GM18861 (cell line): ENCODE measurements around the gene GGT7.
A peak's percentile ranks its signal among the peaks of the same experiment; 100 is the strongest.
"Not testable (repeated sequence)": the region's sequence is repeated elsewhere in the genome, so short reads cannot be mapped to it uniquely, and the experiment has no call there.

ENCODE experiments used
- ATAC-seq: cut with Tn5 transposase; IDR thresholded peaks from one replicate; pipeline ENCODE4 v1.9.1; 2021; ENCODE audit not compliant: unreplicated experiment

The GGT7 gene

DNA sequence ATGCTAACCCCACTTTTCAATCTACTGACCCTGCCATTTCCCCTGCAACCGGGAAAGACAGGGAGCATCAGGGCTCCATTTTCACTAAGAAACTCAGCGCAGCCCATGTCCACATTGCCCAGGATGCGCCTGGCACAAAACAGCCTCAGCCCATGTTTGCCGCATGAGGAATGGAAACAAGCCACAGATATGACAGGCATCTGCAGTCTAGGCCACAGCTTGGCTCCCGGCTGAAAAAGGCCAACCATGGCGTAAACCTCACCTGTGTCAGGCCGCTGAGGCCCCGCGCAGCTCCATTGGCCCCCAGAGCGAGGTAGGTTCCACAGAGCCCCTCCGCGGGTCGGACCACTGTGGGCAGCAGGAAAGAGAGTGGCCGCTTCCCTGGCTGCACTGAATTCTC lies 21.7 kb downstream of the GGT7 start:
- ATAC-seq: no peak

GRCh38 chr20:34849778-34850177 lies 22.9 kb downstream of the GGT7 start:
- no peak for ATAC-seq

DNA sequence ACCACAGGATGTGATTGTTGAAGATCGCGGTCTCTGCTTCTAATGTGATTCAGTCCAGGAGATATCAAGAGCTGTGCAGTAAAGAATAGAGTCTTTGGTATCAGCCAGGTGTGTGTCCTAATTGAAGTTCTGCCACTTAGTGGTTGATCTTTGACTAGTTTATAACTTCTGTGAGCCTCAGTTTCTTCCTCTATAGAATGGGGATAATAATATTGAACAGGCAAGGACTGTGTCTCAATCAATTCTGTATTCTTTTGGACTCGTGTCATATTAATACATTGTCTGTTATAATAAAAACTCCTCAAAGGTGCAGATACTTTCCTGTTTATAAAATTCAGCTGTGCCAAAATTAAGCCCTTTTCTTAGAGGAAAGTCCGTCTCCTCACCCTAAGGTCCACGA lies 24.1 kb downstream of the GGT7 start:
- ATAC-seq: no peak

DNA sequence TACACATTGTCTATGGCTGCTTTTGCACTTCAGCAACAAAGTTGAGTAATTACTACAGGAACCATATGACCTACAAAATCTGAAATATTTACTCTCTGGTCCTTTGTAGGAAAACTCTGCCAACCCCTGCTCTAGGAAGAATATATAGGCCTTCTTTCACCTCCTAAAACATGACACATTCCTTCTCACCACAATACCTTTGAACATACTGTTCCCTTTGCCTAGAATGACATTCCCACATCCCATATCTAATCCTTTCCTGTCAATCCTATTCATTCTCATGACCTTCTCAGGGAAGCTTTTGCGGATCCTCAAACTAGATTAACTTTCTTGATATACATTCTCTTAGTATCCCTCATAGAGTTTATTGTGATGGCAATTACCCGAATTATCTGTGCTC lies 29.2 kb downstream of the GGT7 start:
- no peak for ATAC-seq

DNA sequence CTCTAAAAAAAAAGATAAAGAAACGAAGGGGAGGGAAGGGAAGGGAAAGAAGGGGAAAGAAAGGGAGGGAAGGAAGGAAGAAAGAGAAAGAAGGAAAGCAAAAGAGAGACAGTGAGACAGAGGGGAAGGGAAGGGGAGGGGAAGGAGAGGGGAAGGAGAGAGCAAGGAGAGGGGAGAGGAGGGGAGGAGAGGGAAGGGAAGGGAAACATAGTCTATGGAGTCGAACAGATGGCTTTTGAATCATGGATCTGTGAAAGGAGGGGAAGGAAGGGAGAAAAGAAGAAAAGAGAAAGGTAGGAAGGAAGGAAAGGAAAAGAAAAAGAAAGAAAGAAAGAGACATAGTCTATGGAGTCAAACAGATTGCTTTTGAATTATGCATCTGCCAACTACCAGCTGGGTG lies 30.5 kb downstream of the GGT7 start:
- no peak for ATAC-seq

DNA sequence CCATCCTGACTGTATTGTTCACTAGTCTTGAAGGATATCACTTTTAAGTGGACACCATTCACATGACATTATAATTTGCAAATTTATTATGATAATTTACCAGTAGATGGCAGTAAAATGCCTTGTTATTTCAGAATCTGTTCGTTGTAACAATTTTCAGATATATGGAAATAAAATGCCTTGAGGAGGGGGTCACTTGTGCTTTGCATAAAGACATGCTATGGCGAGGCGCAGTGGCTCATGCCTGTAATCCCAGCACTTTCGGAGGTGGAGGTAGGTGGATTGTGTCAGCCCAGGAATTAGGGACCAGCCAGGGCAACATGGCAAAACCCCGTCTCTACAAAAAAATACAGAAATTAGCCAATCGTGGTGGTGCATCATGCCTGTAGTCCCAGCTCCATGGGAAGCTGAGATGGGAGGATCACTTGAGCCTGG lies 38.2 kb downstream of the GGT7 start:
- ATAC-seq: no peak

GRCh38 chr20:34831936-34832335 lies 40.7 kb downstream of the GGT7 start:
- no peak for ATAC-seq

DNA sequence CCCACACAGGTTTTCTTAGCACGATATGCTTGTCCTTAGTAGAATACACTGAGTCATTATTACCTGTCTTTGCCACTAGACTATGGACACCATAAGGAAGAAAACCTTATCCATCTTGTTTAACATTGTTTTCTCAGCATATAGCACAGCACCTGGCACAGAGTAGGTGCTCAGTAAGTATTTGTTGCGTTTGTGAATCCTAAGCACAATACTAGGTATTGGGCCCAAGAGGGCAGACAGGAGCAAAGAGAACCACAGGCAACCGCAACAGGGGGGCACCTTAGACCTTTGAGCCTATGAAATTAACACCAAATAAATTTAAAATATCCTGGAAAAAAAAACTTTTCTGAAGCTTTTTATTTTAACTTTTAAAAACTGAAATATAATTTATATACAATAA lies 43.5 kb downstream of the GGT7 start:
- no peak for ATAC-seq

DNA sequence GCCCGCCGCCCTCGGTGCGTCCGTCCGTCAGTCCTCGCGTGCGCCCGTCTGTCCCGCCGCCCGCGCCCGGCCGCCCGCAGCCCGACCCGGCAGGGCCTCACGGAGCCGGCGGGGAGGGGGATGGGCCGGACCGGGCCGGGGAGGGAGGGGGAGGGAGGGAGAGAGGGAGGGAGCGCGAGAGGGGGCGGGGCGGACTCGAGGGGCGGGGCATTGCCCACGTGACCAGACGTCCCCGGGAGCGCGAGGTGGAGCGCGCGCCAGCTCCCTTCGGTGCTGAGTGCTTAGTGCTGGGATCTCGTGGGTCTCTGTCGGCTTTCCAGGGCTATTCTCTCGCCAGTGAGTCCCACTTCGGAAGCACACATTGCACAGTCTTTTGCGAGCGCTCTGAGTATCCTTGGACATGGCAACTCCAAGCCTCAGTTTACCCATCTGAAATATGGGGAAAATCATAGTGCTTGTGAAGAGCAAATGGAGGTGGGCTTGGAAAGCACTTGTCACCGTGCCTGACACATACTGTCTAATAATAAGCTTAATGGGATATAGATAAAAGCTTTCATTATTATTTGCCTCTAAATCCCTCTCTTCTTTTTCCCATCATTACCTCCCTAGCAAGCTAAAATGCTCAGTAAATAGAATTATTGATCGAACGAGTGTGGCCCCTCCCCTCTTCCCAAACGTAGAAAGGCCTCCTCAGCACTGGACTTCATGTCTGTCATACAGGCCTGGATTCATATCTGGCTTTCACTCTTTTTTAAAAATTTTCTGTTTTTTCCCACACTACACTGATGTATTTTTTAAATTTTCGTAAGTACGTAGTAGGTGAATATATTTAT lies 46.9 kb downstream of the GGT7 start, which contains the start of gene NCOA6:
Gene NCOA6 (minus strand): TSS at position 122 of the 833 bp plus-strand sequence. CDS start 43,296 bp downstream, outside the sequence.
- ATAC-seq: peak; percentile 27

DNA sequence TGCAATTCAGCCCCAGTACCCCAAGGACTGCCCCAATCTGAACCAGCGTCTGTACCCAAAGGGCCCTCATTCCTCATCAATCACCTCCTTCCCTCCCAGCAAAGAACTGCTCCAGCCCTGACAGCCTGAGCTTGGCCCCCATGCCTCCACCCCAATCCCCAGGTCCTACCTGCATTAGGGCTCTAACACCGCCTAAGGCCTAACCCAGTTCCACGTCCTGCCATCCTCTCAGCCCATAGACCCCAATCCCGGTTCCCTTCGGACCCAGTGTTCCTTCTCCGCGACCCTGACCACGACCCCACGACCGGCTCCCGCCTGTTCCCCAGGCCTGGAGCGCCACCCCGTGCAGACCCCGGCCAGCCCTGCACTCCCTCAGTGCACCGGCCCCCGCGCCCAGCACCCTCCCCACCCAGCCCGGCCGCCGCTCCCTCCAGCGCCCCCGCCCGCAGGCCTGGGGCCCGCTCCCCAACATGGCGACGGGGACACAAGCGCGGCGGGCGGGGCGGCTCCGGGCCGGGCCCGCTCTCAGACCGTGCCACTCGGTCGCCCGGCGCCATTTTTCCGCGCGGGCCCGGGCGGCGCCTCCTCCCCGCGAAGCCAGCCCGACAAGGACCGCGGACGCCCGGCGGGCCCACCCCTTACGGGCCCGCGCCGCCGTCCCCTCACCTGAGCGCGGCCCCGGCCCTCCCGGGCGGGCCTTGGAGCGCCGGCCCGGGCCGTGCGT lies 47.7 kb downstream of the GGT7 start:
- ATAC-seq: peak; percentile 41

DNA sequence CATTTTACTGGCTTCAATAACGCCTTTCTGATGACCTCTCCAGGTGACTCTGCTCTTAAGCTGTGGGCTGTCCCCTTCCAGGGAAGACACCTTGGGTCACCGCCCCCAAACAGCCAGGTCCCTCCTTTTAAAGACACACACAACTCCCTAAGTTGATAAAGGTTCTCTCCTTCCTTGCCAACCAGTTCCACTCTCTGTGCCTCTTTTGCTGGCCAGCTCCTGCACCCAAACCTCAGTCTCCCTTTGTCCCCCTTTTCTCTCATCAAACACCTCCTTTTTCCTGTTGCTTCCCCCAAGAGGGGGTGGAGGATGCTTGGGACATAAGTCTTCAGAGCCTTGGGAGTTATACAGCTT lies 48.2 kb downstream of the GGT7 start:
- peak; percentile 58 for ATAC-seq

DNA sequence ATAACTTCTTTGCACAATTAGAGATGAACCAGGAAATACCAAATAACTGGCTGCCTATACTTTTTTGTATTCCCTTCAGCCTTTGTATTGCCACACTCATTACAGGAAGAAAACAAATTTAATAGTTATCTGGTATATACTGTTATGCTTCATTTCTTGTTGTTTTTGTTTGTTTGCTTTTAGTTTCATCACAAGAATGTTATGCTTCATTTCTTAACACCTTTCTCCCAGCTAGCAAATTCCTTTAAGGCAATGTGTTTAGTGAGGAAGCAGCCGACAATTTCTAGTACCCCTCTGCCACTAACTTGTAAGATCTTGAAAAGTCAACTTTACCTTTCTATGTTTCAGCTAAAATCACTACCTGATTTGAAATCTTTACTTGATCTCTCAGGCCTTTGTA lies 48.6 kb downstream of the GGT7 start:
- ATAC-seq: no peak

DNA sequence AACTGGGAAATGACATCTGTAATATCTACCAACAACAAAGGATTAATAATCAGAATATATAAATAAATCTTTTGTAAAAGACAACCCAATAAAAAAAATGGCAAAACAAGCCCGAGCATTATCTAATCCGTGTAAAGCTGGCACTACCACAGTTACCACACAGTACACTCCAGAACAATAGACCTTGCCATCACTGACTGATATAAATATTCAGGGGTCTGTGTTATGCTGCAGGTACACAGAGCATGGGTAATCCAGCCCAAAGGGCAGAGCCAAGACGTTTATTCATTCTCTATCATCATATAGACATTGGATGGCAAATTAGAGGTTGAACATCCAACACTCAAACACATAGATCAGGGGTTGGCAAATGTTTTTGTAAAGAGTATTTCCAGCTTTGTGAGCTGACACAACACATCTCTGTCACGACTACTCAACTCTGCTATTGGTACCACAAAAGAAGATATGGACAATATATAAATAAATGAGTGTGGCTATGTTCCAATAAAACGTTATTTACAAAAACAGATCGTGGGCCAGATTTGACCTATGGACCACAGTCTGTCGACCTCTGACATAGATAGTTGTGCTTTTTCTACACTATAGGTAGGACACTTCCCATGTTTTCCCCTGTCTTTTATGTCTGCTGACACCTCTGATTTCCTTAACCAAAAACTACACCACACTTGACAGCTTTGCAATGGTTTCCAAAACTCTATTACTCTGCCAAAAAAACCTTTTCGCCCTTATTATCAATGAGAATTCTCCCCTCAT lies 51.7 kb downstream of the GGT7 start:
- no peak for ATAC-seq

GRCh38 chr20:34817801-34818200 lies 54.9 kb downstream of the GGT7 start:
- ATAC-seq: no peak

DNA sequence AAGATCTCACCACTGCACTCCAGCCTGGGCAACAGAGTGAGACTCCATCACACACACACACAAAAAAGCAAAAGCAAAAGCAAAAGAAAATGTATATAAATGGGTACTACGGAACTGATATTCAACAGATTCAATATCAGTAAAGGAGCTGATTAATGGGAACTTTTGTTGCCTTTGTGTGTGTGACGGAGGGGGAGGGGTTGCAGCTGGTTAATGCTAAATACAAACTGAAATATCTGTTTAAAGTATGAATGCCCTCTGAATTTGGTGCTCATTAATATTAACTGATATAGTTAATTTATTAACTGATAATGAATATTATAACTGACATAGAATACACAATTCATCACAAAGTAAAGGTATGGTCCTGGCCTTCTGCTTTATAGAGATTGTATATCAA lies 55.6 kb downstream of the GGT7 start:
- no peak for ATAC-seq

- ATAC-seq: no peak
Measured at GRCh38 chr20:34815636-34816035, 57.0 kb downstream of the GGT7 start.

- no peak for ATAC-seq
Measured at GRCh38 chr20:34808583-34808982, 64.1 kb downstream of the GGT7 start.

DNA sequence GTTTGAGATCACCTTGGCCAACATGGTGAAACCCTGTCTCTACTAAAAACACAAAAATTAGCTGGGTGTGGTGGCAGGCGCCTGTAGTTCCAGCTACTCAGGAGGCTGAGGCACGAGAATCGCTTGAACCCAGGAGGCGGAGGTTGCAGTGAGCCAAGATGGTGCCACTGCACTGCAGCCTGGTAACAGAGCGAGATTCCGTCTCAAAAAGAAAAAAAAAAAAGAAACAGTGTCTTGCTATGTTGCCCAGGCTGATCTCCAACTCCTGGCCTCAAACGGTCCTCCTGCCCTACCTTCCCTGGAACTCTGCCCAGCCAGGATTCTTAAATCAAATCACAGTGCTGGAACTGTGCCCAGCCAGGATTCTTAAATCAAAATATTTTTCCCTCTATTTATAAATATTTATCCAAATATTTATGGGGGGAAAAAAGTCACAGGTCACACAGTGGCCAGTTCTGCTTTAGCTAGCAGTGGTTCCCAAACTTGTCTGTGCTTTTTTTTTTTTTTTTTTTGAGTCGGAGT lies 64.7 kb downstream of the GGT7 start:
- ATAC-seq: not testable (repeated sequence)

GRCh38 chr20:34806255-34806654 lies 66.4 kb downstream of the GGT7 start:
- no peak for ATAC-seq

DNA sequence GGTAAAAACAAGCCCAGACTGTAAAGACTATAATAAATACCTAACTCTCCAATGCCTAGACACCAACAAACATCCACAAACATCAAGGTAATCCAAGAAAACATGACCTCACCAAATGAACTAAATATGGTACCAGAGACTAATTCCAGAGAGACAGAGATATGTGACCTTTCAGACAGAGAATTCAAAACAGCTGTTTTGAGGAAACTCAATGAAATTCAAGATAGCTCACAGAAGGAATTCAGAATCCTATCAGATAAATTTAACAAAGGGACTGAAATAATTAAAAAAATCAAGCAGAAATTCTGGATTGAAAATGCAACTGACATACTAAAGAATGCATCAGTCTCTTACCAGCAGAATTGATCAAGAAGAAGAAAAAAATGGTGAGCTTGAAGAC lies 73.8 kb downstream of the GGT7 start:
- no peak for ATAC-seq

GRCh38 chr20:34798328-34798727 lies 74.3 kb downstream of the GGT7 start:
- ATAC-seq: no peak
